GM19351 (cell line): Measurements from ENCODE around the gene HECW1.
"Not testable (repeated sequence)": the region's sequence is repeated elsewhere in the genome, so short reads cannot be mapped to it uniquely, and the experiment has no call there.

Source experiments
- ATAC-seq: cut with Tn5 transposase; IDR thresholded peaks from one replicate; pipeline ENCODE4 v1.9.1; 2021; ENCODE audit warnings: mild to moderate bottlenecking, moderate library complexity; ENCODE audit not compliant: unreplicated experiment

The HECW1 gene

GRCh38 chr7:43201912-43202311, 89.5 kb downstream of the HECW1 start:
- no peak for ATAC-seq

- ATAC-seq, result no peak
Measured at GRCh38 chr7:43204081-43204480, 91.6 kb downstream of the HECW1 start.

GRCh38 chr7:43205171-43205795, 92.8 kb downstream of the HECW1 start:
- no peak for ATAC-seq

- ATAC-seq, result no peak
Measured at GRCh38 chr7:43208242-43208641, 95.8 kb downstream of the HECW1 start.

GRCh38 chr7:43210539-43210938, 98.1 kb downstream of the HECW1 start:
- not testable (repeated sequence) for ATAC-seq

GRCh38 chr7:43211286-43211685, 98.8 kb downstream of the HECW1 start:
- no peak for ATAC-seq

GRCh38 chr7:43211693-43212092, 99.2 kb downstream of the HECW1 start:
- ATAC-seq, result no peak

- no peak for ATAC-seq
Measured at GRCh38 chr7:43212921-43213320, 100.5 kb downstream of the HECW1 start.

- no peak for ATAC-seq
Measured at GRCh38 chr7:43215061-43215460, 102.6 kb downstream of the HECW1 start.

GRCh38 chr7:43217055-43217454, 104.6 kb downstream of the HECW1 start:
- ATAC-seq, result no peak

- ATAC-seq, result not testable (repeated sequence)
Measured at GRCh38 chr7:43218901-43219300, 106.5 kb downstream of the HECW1 start.

GRCh38 chr7:43220250-43220649, 107.8 kb downstream of the HECW1 start:
- ATAC-seq, result no peak

- no peak for ATAC-seq
Measured at GRCh38 chr7:43220742-43221141, 108.3 kb downstream of the HECW1 start.

- ATAC-seq, result no peak
Measured at GRCh38 chr7:43229801-43230200, 117.4 kb downstream of the HECW1 start.

GRCh38 chr7:43232366-43232765, 119.9 kb downstream of the HECW1 start:
- ATAC-seq, result no peak

- ATAC-seq, result no peak
Measured at GRCh38 chr7:43234073-43234472, 121.6 kb downstream of the HECW1 start.

- ATAC-seq, result no peak
Measured at GRCh38 chr7:43234968-43235367, 122.5 kb downstream of the HECW1 start.

- no peak for ATAC-seq
Measured at GRCh38 chr7:43240565-43240964, 128.1 kb downstream of the HECW1 start.

GRCh38 chr7:43242628-43243255, 130.3 kb downstream of the HECW1 start:
- ATAC-seq, result no peak

- ATAC-seq, result no peak
Measured at GRCh38 chr7:43244232-43244631, 131.8 kb downstream of the HECW1 start.

- no peak for ATAC-seq
Measured at GRCh38 chr7:43244784-43245183, 132.3 kb downstream of the HECW1 start.

- no peak for ATAC-seq
Measured at GRCh38 chr7:43247757-43248156, 135.3 kb downstream of the HECW1 start.

- ATAC-seq, result no peak
Measured at GRCh38 chr7:43248553-43248952, 136.1 kb downstream of the HECW1 start.
